C4-2B (cell line): Measurements from ENCODE around the gene CD200R1L.

Experiments used
- ZFX ChIP-seq: fragments of 450-650 bp; IDR thresholded peaks from 2 replicates; pipeline ENCODE4 v1.6.1; 2017
- TF ChIP-seq, protein P1 (sequence below): fragments of 450-650 bp; conservative IDR thresholded peaks from 2 replicates; pipeline ENCODE4 v1.5.1; 2017; ENCODE audit warnings: mild to moderate bottlenecking

DNA sequence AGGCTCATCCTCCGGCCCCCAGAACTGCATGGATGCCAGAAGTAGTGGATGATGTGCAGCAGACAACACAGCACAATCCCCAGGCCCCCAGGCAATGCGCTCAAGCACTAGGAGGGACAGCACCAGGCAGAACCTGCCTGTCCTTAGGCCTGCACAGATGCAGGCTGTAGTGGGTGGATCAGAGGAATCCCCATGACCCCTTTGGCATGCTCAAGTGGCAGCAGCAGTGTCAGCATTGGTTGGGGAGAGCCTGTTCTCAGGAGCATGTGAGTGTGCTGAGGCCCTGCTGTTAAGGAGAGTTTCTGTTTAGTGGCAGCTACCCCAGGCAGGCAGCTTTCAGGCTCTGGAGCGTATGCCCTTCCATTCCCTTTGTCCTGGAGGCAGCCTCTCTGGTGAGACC lies 25.1 kb upstream of the CD200R1L start:
- TF ChIP-seq, protein P1, sequence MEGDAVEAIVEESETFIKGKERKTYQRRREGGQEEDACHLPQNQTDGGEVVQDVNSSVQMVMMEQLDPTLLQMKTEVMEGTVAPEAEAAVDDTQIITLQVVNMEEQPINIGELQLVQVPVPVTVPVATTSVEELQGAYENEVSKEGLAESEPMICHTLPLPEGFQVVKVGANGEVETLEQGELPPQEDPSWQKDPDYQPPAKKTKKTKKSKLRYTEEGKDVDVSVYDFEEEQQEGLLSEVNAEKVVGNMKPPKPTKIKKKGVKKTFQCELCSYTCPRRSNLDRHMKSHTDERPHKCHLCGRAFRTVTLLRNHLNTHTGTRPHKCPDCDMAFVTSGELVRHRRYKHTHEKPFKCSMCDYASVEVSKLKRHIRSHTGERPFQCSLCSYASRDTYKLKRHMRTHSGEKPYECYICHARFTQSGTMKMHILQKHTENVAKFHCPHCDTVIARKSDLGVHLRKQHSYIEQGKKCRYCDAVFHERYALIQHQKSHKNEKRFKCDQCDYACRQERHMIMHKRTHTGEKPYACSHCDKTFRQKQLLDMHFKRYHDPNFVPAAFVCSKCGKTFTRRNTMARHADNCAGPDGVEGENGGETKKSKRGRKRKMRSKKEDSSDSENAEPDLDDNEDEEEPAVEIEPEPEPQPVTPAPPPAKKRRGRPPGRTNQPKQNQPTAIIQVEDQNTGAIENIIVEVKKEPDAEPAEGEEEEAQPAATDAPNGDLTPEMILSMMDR = no peak
- TF ChIP-seq ZFX = no peak
